ENCODE measurements around the gene DHRS3.

DNA sequence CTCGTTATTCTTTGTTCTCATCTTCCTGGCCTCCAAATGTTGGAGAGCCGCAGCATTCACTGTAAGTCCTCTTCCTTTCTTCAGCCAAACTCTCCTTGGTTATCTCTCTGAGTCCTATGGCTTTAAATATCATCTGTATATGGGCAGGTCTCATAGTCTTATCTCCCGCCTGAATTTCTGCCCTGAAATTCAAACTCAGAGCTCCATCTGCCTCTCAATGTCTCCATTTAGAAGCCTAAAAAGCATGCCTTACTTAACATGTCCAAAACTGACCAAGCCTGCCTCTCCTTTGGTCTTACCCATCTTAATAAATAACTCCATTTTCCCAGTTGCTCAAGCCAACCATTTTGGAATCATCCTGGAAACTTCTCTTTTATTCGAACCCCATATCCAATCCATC is 80.7 kb downstream of the DHRS3 start:
- TF ChIP-seq POLR2AphosphoS5 (IDR thresholded peaks at IDR 0.05; ENCODE audit: low read depth, low read length) = no peak
- no peak for TF ChIP-seq SIN3A (IDR thresholded peaks at IDR 0.05; ENCODE audit: borderline replicate concordance, low read depth, low read length)
- TF ChIP-seq, protein P1, sequence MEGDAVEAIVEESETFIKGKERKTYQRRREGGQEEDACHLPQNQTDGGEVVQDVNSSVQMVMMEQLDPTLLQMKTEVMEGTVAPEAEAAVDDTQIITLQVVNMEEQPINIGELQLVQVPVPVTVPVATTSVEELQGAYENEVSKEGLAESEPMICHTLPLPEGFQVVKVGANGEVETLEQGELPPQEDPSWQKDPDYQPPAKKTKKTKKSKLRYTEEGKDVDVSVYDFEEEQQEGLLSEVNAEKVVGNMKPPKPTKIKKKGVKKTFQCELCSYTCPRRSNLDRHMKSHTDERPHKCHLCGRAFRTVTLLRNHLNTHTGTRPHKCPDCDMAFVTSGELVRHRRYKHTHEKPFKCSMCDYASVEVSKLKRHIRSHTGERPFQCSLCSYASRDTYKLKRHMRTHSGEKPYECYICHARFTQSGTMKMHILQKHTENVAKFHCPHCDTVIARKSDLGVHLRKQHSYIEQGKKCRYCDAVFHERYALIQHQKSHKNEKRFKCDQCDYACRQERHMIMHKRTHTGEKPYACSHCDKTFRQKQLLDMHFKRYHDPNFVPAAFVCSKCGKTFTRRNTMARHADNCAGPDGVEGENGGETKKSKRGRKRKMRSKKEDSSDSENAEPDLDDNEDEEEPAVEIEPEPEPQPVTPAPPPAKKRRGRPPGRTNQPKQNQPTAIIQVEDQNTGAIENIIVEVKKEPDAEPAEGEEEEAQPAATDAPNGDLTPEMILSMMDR (IDR thresholded peaks at IDR 0.05) = no peak
- TF ChIP-seq, protein P2, sequence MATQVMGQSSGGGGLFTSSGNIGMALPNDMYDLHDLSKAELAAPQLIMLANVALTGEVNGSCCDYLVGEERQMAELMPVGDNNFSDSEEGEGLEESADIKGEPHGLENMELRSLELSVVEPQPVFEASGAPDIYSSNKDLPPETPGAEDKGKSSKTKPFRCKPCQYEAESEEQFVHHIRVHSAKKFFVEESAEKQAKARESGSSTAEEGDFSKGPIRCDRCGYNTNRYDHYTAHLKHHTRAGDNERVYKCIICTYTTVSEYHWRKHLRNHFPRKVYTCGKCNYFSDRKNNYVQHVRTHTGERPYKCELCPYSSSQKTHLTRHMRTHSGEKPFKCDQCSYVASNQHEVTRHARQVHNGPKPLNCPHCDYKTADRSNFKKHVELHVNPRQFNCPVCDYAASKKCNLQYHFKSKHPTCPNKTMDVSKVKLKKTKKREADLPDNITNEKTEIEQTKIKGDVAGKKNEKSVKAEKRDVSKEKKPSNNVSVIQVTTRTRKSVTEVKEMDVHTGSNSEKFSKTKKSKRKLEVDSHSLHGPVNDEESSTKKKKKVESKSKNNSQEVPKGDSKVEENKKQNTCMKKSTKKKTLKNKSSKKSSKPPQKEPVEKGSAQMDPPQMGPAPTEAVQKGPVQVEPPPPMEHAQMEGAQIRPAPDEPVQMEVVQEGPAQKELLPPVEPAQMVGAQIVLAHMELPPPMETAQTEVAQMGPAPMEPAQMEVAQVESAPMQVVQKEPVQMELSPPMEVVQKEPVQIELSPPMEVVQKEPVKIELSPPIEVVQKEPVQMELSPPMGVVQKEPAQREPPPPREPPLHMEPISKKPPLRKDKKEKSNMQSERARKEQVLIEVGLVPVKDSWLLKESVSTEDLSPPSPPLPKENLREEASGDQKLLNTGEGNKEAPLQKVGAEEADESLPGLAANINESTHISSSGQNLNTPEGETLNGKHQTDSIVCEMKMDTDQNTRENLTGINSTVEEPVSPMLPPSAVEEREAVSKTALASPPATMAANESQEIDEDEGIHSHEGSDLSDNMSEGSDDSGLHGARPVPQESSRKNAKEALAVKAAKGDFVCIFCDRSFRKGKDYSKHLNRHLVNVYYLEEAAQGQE (IDR thresholded peaks at IDR 0.05; ENCODE audit: low read depth, low read length) = no peak
- no peak for TF ChIP-seq RCOR1 (IDR thresholded peaks at IDR 0.05; ENCODE audit: low read length)
